ENCODE measurements around the gene DNAJC12. TPM values are rescaled to one million over a fixed set of nuclear protein-coding genes. Genes with fewer than 3 reads are reported as not detected.

Gene DNAJC12
- total and polyA plus RNA-seq, 2 donors (not counting 1 experiment from before 2014, with no cell fraction given), result 0.19 TPM; not detected in 1

DNA sequence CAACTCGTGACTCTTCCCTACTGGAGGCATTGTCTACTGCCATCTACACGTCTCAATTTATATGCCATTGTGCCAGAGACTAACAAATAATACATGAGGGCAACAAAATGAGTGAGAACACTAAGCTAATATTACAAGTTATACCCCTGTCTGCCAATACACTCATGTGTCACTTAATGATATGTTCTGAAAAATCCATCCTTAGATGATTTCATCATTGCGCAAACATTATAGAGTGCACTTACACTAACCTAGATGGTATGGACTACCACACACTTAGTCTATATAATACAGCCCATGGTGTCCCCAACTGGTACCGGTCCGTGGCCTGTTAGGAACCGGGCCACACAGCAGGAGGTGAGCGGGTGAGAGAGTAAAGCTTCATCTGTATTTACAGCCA is 77.7 kb downstream of the DNAJC12 start:
- Histone ChIP-seq H3K79me2 (ENCODE audit: control insufficient read depth, insufficient read depth, low read length) (no peaks in the 10 kb centered on the region), H3K36me3 (replicated peaks in 1 of 2; ENCODE audit: control extremely low read depth in 1 of 2, control insufficient read depth in 1 of 2, extremely low read depth in 1 of 2, insufficient read depth in 2 of 2, low read length in 1 of 2) (no peaks in the 10 kb centered on the region), H3K27ac (ENCODE audit: low read length in 2 of 2) (no peak overlapping the region), H3K4me1 (ENCODE audit: control insufficient read depth in 2 of 2, insufficient read depth in 2 of 2, low read length in 2 of 2) (peaks cover 9 to 20% of the 10 kb centered on the region in 2 donors), H3K27me3 (replicated peaks in 1 of 4; ENCODE audit: control extremely low read depth in 1 of 4, control insufficient read depth in 3 of 4, insufficient read depth in 4 of 4, low read length in 3 of 4) (peaks cover 0 to 2% (median 0%) of the 10 kb centered on the region in 4 experiments), H2AFZ (ENCODE audit: insufficient read depth, low read depth, low read length, poor library complexity, severe bottlenecking) (no peak overlapping the region), H3K9ac (ENCODE audit: low read length) (no peak overlapping the region), H3K4me3 (ENCODE audit: control extremely low read depth in 1 of 5, extremely low read depth in 1 of 5, insufficient read depth in 1 of 5, low read depth in 2 of 5, low read length in 4 of 5) (no peak overlapping the region), H4K20me1 (ENCODE audit: control insufficient read depth, insufficient read depth, low read length, poor library complexity, severe bottlenecking) (no peaks in the 10 kb centered on the region), H3K9me3 (ENCODE audit: control extremely low read depth in 1 of 3, control insufficient read depth in 2 of 3, insufficient read depth in 1 of 3, low read length in 2 of 3) (peaks cover 0 to 5% (median 1%) of the 10 kb centered on the region in 3 donors), H3K4me2 (replicated peaks; ENCODE audit: low read depth, low read length, poor library complexity, severe bottlenecking) (no peak overlapping the region)
- no peak overlapping the region for H3K27ac Mint-ChIP-seq
- ChIA-PET CTCF (interaction anchor here (1.4 to 16.1 kb wide), 4 partner anchors 17 to 63 kb away, joined by 4 to 171 read pairs (median 13); partner anchors contain the start of gene CTNNA3), POLR2A (no interaction called here)
- intact Hi-C loops (cut with micrococcal nuclease), result no loop called here
- H3K4me3 Mint-ChIP-seq, result no peak overlapping the region
- no peak for ATAC-seq (ENCODE audit: low read depth)
- TF ChIP-seq EZH2 (IDR thresholded peaks at IDR 0.05; ENCODE audit: borderline replicate concordance, insufficient read depth, low read depth, low read length, poor library complexity, severe bottlenecking), result no peak
- TF ChIP-seq CTCF (IDR thresholded peaks at IDR 0.05), result no peak
- H3K4me1 Mint-ChIP-seq, result peaks cover 23% of the 10 kb centered on the region
- no peaks in the 10 kb centered on the region for H3K9me3 Mint-ChIP-seq (ENCODE audit: insufficient read depth)
- 100% methylated on average over 2 of the region's 7 CpGs for WGBS (ENCODE audit: insufficient coverage)
- H3K27me3 Mint-ChIP-seq, result no peaks in the 10 kb centered on the region
- no peak for DNase-seq

Small RNA genes within 50 kb of the gene (small RNA-seq; reads per million reads assigned to genes)
- gene RN7SL394P (ENCODE audit: insufficient read length, low read depth, low replicate concordance) (not detected), gene RNU6-1250P (ENCODE audit: insufficient read length, low read depth, low replicate concordance) (not detected), gene RNU6-523P (ENCODE audit: insufficient read length, low read depth, low replicate concordance) (not detected)

Other genes with a start within 250 kb of the DNAJC12 start
- not detected in 2 replicates for gene CTNNA3, start 142.0 kb downstream of the DNAJC12 start, total RNA-seq
- 0.01 TPM in 1 of 2 replicates, not detected in the other for gene CTNNA3, start 142.0 kb downstream of the DNAJC12 start, polyA plus RNA-seq
- 66.5 and 67.8 TPM in 2 replicates for gene SIRT1, start 46.5 kb upstream of the DNAJC12 start, total RNA-seq
- 14.4 and 32.5 TPM in 2 replicates for gene SIRT1, start 46.5 kb upstream of the DNAJC12 start, polyA plus RNA-seq
- gene HERC4, start 237.1 kb upstream of the DNAJC12 start, total RNA-seq, result 118 and 126 TPM in 2 replicates
- 18.2 and 32.9 TPM in 2 replicates for gene HERC4, start 237.1 kb upstream of the DNAJC12 start, polyA plus RNA-seq